Measurements from ENCODE around the gene MGAT5.

DNA sequence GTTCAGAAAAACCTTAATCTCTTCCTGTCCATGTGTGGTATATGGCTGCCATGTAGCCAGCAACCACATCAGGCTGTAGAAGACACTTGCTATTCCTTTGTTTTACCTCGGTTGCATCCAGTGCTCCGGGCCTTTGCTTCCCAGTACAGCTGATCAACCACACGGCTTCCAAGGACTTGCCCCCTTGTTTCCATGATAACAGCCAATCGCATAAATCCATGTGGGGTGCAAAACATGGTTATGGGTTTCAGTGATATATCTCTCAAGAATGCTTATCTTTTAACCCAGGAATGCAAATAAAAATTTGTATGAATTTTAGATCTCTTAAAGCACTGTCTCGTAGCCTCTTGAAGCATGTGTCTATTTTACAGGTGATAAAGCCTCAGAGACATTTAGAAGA lies 118.3 kb downstream of the MGAT5 start:
- TF ChIP-seq EP300 (IDR thresholded peaks at IDR 0.05; ENCODE audit: borderline replicate concordance) = no peak
- no peak for TF ChIP-seq RAD21 (IDR thresholded peaks at IDR 0.05; ENCODE audit: low read depth)
- TF ChIP-seq TAF1 (IDR thresholded peaks at IDR 0.05; ENCODE audit: low read depth) = no peak
